Measurements from ENCODE around the gene DPEP3.
"Not testable (repeated sequence)": the region's sequence is repeated elsewhere in the genome, so short reads cannot be mapped to it uniquely, and the experiment has no call there.

DPEP3 gene

GRCh38 chr16:67993207-67994039 lies 13.1 kb upstream of the DPEP3 start:
- peak; percentile 49 to 64 for DNase-seq

- DNase-seq: no peak
These were observed 12.4 kb upstream of the DPEP3 start for GRCh38 chr16:67992661-67993206.

GRCh38 chr16:67990018-67990386 lies 9.7 kb upstream of the DPEP3 start:
- DNase-seq: no peak

- no peak for DNase-seq
These were observed 9.2 kb upstream of the DPEP3 start for GRCh38 chr16:67989322-67990017.

- no peak for DNase-seq
These were observed 8.4 kb upstream of the DPEP3 start for GRCh38 chr16:67988675-67989074.

- no peak for DNase-seq
These were observed 7.3 kb upstream of the DPEP3 start for GRCh38 chr16:67987460-67988160.

- no peak for DNase-seq
These were observed 6.7 kb upstream of the DPEP3 start for GRCh38 chr16:67986949-67987348.

- no peak for DNase-seq
These were observed 1.9 kb upstream of the DPEP3 start for GRCh38 chr16:67982011-67982696.

GRCh38 chr16:67977469-67978227 lies 2.7 kb downstream of the DPEP3 start:
- DNase-seq: no peak

GRCh38 chr16:67977005-67977404 lies 3.3 kb downstream of the DPEP3 start:
- no peak for DNase-seq

GRCh38 chr16:67976205-67976604 lies 4.1 kb downstream of the DPEP3 start:
- no peak for DNase-seq

- DNase-seq: no peak
These were observed 4.8 kb downstream of the DPEP3 start for GRCh38 chr16:67975321-67976105.

- not testable (repeated sequence) for DNase-seq
These were observed 8.0 kb downstream of the DPEP3 start for GRCh38 chr16:67972285-67972684.

GRCh38 chr16:67971111-67971510 lies 9.2 kb downstream of the DPEP3 start:
- no peak for DNase-seq

GRCh38 chr16:67969254-67970039 lies 10.9 kb downstream of the DPEP3 start:
- DNase-seq: no peak

- peak in 1 of 2 experiments; percentile 9 for DNase-seq
These were observed 11.7 kb downstream of the DPEP3 start, which contains the start of gene SLC12A4 for GRCh38 chr16:67968400-67969253. Gene SLC12A4, minus strand, starts transcription at chr16:67968637. Its CDS starts 84 bp downstream, at chr16:67968553.

GRCh38 chr16:67967958-67968399 lies 12.3 kb downstream of the DPEP3 start:
- peak in 1 of 2 experiments; percentile 13 for DNase-seq

GRCh38 chr16:67967183-67967957 lies 12.9 kb downstream of the DPEP3 start:
- peak in 1 of 2 experiments; percentile 12 for DNase-seq
